Prostate gland (tissue), 2 donors: ENCODE data around the gene EMP2. TPM values are rescaled to one million over a fixed set of nuclear protein-coding genes. Genes with fewer than 3 reads are reported as not detected.

ENCODE experiments used
- DNase-seq: peaks from one replicate; pipeline ENCODE4 v3.0.0-alpha.2; 2019; ENCODE audit warnings: low spot score
- H3K27ac ChIP-seq, 2 donors: fragments of 200-600 bp; sonication (generic); 2 replicates each; pipeline ENCODE4 v1.5.1; 2017 to 2019
- H3K27me3 ChIP-seq: fragments of 200-600 bp; sonication (generic); replicated peaks from 2 replicates; pipeline ENCODE4 v1.5.1; 2019; ENCODE audit not compliant: insufficient read depth
- H3K36me3 ChIP-seq, 2 donors: fragments of 200-600 bp; sonication (generic); 1 replicate in 1 of 2; 2 replicates in 1 of 2; pipeline versions ENCODE4 v1.5.1 to v1.8.1; 2017 to 2019
- H3K4me1 ChIP-seq: fragments of 200-600 bp; sonication (generic); replicated peaks from 2 replicates; pipeline ENCODE4 v1.5.1; 2019
- H3K4me3 ChIP-seq, 2 donors: fragments of 200-600 bp; sonication (generic); 2 replicates each; pipeline ENCODE4 v1.5.1; 2017 to 2019
- H3K9me3 ChIP-seq: fragments of 200-600 bp; sonication (generic); 2 replicates; pipeline ENCODE4 v1.5.1; 2017
- POLR2A ChIP-seq: fragments of 450-650 bp; IDR thresholded peaks from one replicate; pipeline ENCODE4 v1.6.1; 2016; ENCODE audit warnings: antibody characterized with exemption, mild to moderate bottlenecking
- POLR2AphosphoS5 ChIP-seq: sonication (generic); formaldehyde crosslinking; IDR thresholded peaks from one replicate; pipeline ENCODE4 v1.6.1; 2017; ENCODE audit warnings: antibody characterized with exemption
- WGBS: methylation state at CpG from one replicate; pipeline ENCODE4 v1.1.5; 2018; 5-methylcytosine and 5-hydroxymethylcytosine counted together
- intact Hi-C: fragments of 100-400 bp; cut with DNase I; formaldehyde crosslinking; loops from one replicate; pipeline ENCODE4 v1.14.2; 2022
- total RNA-seq, 2 donors: library from RNA; depleted of rRNA; stranded (reverse); fragments of >200 nt; gene quantifications; one replicate each; pipeline ENCODE4 v1.1.0, GENCODE V29; 2016
- TF ChIP-seq, protein P1 (sequence below), 4 experiments: fragments of 200-600 bp in 2 of 4; fragments of 450-650 bp in 2 of 4; sonication (generic) in 2 of 4; IDR thresholded peaks; 1 replicate in 3 of 4; 2 replicates in 1 of 4; pipeline ENCODE4 v1.5.1; 2016 to 2019; ENCODE audit warnings: antibody characterized with exemption in 4 of 4, mild to moderate bottlenecking in 2 of 4, moderate library complexity in 2 of 4

The EMP2 gene
- total RNA-seq, 2 donors from 2014 or later, result 40.8 to 87.2 TPM

DNA sequence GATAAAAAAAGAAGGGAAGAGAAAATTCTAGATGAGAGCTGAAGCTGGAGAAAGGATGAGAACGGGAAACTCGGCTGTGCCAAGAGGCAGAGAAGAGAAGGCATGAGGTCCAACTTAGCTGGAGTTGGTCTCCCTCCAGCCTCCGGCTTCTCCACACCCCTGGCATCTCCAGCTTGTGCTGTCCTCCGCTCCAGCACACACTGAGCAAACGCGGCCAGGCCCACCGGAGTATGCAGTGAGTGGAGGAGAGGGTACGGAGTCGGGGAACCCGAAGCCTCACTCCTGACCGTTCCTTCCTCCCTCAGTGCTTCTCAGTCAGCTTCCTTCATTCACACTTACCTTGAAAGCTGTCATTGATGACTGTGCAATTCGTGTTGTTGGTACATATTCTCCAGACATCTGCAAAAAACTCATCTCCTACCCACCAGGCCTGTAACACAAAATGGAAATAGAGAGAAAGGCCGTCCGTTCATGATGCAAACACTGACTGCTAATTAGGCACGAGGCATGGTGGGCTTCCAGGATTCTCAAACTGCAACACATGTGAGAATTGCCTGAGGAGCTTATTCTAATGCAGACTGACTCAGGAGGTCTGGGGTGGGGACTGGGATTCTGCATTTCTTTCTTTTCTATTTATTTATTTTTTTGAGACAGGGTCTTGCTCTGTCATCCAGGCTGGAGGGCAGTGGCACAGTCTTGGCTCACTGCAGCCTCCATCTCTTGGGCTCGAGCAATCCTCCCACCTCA lies 37.0 kb downstream of the EMP2 start:
- no peaks in the 10 kb centered on the region for H3K9me3 ChIP-seq
- H3K4me3 ChIP-seq, result no peak overlapping the region
- no peak overlapping the region for H3K27ac ChIP-seq
- intact Hi-C loops, result no loop called here
- H3K27me3 ChIP-seq, result no peaks in the 10 kb centered on the region
- DNase-seq, result no peak
- WGBS, result 94% methylated on average over 16 of the region's 16 CpGs
- TF ChIP-seq POLR2A (no peak), POLR2AphosphoS5 (no peak)
- TF ChIP-seq, protein P1, sequence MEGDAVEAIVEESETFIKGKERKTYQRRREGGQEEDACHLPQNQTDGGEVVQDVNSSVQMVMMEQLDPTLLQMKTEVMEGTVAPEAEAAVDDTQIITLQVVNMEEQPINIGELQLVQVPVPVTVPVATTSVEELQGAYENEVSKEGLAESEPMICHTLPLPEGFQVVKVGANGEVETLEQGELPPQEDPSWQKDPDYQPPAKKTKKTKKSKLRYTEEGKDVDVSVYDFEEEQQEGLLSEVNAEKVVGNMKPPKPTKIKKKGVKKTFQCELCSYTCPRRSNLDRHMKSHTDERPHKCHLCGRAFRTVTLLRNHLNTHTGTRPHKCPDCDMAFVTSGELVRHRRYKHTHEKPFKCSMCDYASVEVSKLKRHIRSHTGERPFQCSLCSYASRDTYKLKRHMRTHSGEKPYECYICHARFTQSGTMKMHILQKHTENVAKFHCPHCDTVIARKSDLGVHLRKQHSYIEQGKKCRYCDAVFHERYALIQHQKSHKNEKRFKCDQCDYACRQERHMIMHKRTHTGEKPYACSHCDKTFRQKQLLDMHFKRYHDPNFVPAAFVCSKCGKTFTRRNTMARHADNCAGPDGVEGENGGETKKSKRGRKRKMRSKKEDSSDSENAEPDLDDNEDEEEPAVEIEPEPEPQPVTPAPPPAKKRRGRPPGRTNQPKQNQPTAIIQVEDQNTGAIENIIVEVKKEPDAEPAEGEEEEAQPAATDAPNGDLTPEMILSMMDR (IDR thresholded peaks at IDR 0.05), result no peak
- H3K36me3 ChIP-seq, result peaks cover 0 to 12% of the 10 kb centered on the region in 2 donors
- H3K4me1 ChIP-seq, result no peaks in the 10 kb centered on the region

DNA sequence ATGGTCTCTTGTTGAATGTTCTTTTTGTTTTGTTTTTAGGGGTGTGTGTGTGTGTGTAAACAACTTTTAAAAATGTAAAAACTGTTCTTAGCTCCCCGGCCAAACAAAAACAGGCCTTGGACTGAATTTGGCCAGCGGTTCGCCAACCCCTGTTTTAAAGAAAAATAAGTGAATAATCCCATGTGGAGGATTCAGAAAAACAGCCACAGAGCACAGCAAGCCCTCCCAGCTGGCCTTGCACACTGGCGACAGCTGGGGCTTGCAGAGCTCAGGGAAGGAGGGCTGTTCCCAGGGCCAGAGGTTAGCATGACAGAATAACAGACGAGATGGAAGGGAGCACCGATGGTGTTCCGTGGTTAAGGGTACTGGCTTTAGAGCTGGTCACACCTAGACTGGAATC lies 39.0 kb downstream of the EMP2 start:
- DNase-seq, result no peak
- intact Hi-C loops, result no loop called here
- peaks cover 0 to 5% of the 10 kb centered on the region in 2 donors for H3K36me3 ChIP-seq

DNA sequence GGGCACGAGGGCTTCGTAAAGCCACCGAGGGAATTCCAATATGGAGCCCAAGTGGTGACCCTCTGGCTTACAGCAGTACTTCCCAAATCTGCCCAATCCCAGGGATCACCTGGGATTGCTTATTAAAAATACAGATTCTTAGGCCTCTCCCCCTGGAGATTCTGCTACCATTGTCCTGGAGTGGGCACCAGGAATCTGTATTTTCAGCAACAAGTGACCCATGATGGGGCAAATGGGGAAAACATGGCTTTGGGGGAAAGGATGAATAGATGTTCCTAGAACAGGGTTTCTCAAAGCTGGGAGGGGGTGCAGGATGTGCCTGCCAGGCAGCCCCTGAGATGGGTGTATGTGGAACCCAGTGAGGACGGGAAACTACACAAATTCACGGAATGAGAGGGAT lies 40.6 kb downstream of the EMP2 start:
- no peaks in the 10 kb centered on the region for H3K9me3 ChIP-seq
- TF ChIP-seq POLR2AphosphoS5, result no peak
- no peak for DNase-seq
- H3K4me3 ChIP-seq, result no peak overlapping the region
- no peak overlapping the region for H3K27ac ChIP-seq
- intact Hi-C loops, result no loop called here
- 94% methylated on average over 5 of the region's 5 CpGs for WGBS
- H3K27me3 ChIP-seq, result no peaks in the 10 kb centered on the region
- H3K36me3 ChIP-seq, result no peaks in the 10 kb centered on the region
- no peaks in the 10 kb centered on the region for H3K4me1 ChIP-seq

More for the DNA sequence above, 39.0 kb downstream of the EMP2 start:
- Histone ChIP-seq H3K4me3 (no peak overlapping the region), H3K27me3 (no peaks in the 10 kb centered on the region), H3K4me1 (no peaks in the 10 kb centered on the region), H3K27ac (no peak overlapping the region), H3K9me3 (no peaks in the 10 kb centered on the region)
- 79% methylated on average over 7 of the region's 7 CpGs for WGBS
- TF ChIP-seq POLR2AphosphoS5 (no peak), POLR2A (no peak)
- TF ChIP-seq, protein P1 (IDR thresholded peaks at IDR 0.05), result no peak

DNA sequence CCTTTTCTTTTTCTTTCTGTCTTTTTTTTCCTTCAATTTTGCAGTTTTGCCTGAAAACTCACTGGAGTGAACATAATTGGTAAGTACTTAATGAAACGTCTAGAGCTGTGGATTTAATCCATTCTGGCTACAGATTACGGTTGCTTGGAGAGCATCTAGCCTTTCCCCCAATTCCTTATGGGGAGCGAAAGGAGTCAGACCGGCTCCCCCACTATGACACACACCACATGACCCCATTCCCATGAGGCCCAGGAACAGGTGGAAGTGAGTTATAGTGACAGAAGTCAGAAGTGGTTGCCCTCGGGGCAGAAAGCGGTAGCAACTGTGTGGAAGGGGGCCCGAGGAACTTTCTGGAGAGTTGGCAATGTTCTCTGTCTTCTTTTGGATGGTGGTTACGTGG lies 41.2 kb downstream of the EMP2 start:
- no peak for TF ChIP-seq POLR2A
- TF ChIP-seq, protein P1 (IDR thresholded peaks at IDR 0.05), result no peak
- no peak for TF ChIP-seq POLR2AphosphoS5
- Histone ChIP-seq H3K4me1 (no peaks in the 10 kb centered on the region), H3K27me3 (no peaks in the 10 kb centered on the region), H3K9me3 (no peaks in the 10 kb centered on the region), H3K36me3 (no peaks in the 10 kb centered on the region), H3K27ac (no peak overlapping the region), H3K4me3 (no peak overlapping the region)
- intact Hi-C loops, result no loop called here
- 52% methylated on average over 8 of the region's 8 CpGs for WGBS
- no peak for DNase-seq

DNA sequence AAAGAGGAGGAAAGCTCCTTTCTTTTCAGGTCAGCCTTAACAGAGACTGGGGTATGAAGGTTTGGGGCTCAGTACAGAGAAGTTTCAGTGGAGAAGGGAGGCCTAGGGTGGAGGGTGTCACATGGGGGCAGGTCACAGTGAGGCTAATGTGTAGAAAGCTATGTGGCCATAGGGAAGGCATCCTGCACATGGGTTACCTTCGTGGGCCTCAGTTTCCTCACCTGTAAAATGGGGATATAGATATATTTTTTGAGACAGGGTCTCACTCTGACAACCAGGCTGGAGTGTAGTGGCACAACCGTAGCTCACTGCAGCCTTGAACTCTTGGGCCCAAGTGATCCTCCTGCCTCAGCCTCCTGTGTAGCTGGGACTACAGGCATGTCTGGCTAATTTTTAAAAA lies 41.8 kb downstream of the EMP2 start:
- Histone ChIP-seq H3K36me3 (no peaks in the 10 kb centered on the region), H3K4me3 (no peak overlapping the region), H3K9me3 (no peaks in the 10 kb centered on the region), H3K4me1 (no peaks in the 10 kb centered on the region), H3K27me3 (no peaks in the 10 kb centered on the region), H3K27ac (no peak overlapping the region)
- intact Hi-C loops, result no loop called here
- no peak for DNase-seq
- WGBS, result 100% methylated on average over 2 of the region's 2 CpGs
- TF ChIP-seq POLR2A, result no peak
- TF ChIP-seq, protein P1 (IDR thresholded peaks at IDR 0.05), result no peak
- TF ChIP-seq POLR2AphosphoS5, result no peak
